Measurements from ENCODE around the gene NOM1.

Gene NOM1

GRCh38 chr7:156994417-156994816, 44.9 kb downstream of the NOM1 start:
- Histone ChIP-seq H3K27ac (ENCODE audit: low read length) (no peak overlapping the region), H3K9me3 (ENCODE audit: insufficient read depth, low read length, severe bottlenecking) (no peaks in the 10 kb centered on the region), H4K20me1 (ENCODE audit: insufficient read depth, low read length) (no peaks in the 10 kb centered on the region), H3K4me1 (ENCODE audit: insufficient read depth, low read length) (no peaks in the 10 kb centered on the region), H3K36me3 (ENCODE audit: insufficient read depth, low read length) (no peaks in the 10 kb centered on the region), H3K4me3 (ENCODE audit: low read depth in 1 of 2, low read length in 2 of 2) (no peak overlapping the region), H3K79me2 (ENCODE audit: insufficient read depth, low read length) (no peaks in the 10 kb centered on the region), H3K27me3 (ENCODE audit: insufficient read depth, low read length, poor library complexity) (no peaks in the 10 kb centered on the region), H2AFZ (ENCODE audit: low read depth, low read length) (no peak overlapping the region), H3K9ac (ENCODE audit: low read depth, low read length) (no peak overlapping the region), H3K4me2 (ENCODE audit: insufficient read depth, low read length) (no peak overlapping the region)
- no peak for ATAC-seq (ENCODE audit: insufficient read depth, low read depth)
- no peak for TF ChIP-seq EZH2 (IDR thresholded peaks at IDR 0.05; ENCODE audit: borderline replicate concordance, low read depth, low read length, severe bottlenecking)
- no peak for TF ChIP-seq CTCF (IDR thresholded peaks at IDR 0.05; ENCODE audit: borderline replicate concordance, extremely low read depth, low read length, poor library complexity, severe bottlenecking)
- DNase-seq = no peak

GRCh38 chr7:156998988-156999957, 49.8 kb downstream of the NOM1 start:
- DNase-seq (no peak), ATAC-seq (ENCODE audit: insufficient read depth, low read depth) (no peak)
- Histone ChIP-seq H4K20me1 (ENCODE audit: insufficient read depth, low read length) (no peaks in the 10 kb centered on the region), H3K79me2 (ENCODE audit: insufficient read depth, low read length) (no peaks in the 10 kb centered on the region), H3K4me3 (ENCODE audit: low read depth in 1 of 2, low read length in 2 of 2) (no peak overlapping the region), H3K36me3 (ENCODE audit: insufficient read depth, low read length) (no peaks in the 10 kb centered on the region), H3K9me3 (ENCODE audit: insufficient read depth, low read length, severe bottlenecking) (no peaks in the 10 kb centered on the region), H3K27me3 (ENCODE audit: insufficient read depth, low read length, poor library complexity) (no peaks in the 10 kb centered on the region), H3K9ac (ENCODE audit: low read depth, low read length) (no peak overlapping the region), H3K4me1 (ENCODE audit: insufficient read depth, low read length) (no peaks in the 10 kb centered on the region), H3K4me2 (ENCODE audit: insufficient read depth, low read length) (no peak overlapping the region), H3K27ac (ENCODE audit: low read length) (no peak overlapping the region), H2AFZ (ENCODE audit: low read depth, low read length) (no peak overlapping the region)
- TF ChIP-seq CTCF (IDR thresholded peaks at IDR 0.05; ENCODE audit: borderline replicate concordance, extremely low read depth, low read length, poor library complexity, severe bottlenecking) (no peak), EZH2 (IDR thresholded peaks at IDR 0.05; ENCODE audit: borderline replicate concordance, low read depth, low read length, severe bottlenecking) (no peak)

GRCh38 chr7:156999958-157000726, 50.6 kb downstream of the NOM1 start:
- no peak overlapping the region for H3K4me3 ChIP-seq (ENCODE audit: low read depth in 1 of 2, low read length in 2 of 2)

More at GRCh38 chr7:156999958-157000726, 50.6 kb downstream of the NOM1 start:
- no peaks in the 10 kb centered on the region for H3K4me1 ChIP-seq (ENCODE audit: insufficient read depth, low read length)
- H3K4me2 ChIP-seq (ENCODE audit: insufficient read depth, low read length) = no peak overlapping the region
- no peaks in the 10 kb centered on the region for H3K9me3 ChIP-seq (ENCODE audit: insufficient read depth, low read length, severe bottlenecking)
- DNase-seq = no peak
- no peaks in the 10 kb centered on the region for H3K36me3 ChIP-seq (ENCODE audit: insufficient read depth, low read length)
- no peak overlapping the region for H2AFZ ChIP-seq (ENCODE audit: low read depth, low read length)
- H3K27ac ChIP-seq (ENCODE audit: low read length) = no peak overlapping the region
- H3K9ac ChIP-seq (ENCODE audit: low read depth, low read length) = no peak overlapping the region
- no peaks in the 10 kb centered on the region for H3K79me2 ChIP-seq (ENCODE audit: insufficient read depth, low read length)
- no peak for ATAC-seq (ENCODE audit: insufficient read depth, low read depth)
- no peaks in the 10 kb centered on the region for H3K27me3 ChIP-seq (ENCODE audit: insufficient read depth, low read length, poor library complexity)
- no peaks in the 10 kb centered on the region for H4K20me1 ChIP-seq (ENCODE audit: insufficient read depth, low read length)
- TF ChIP-seq CTCF (IDR thresholded peaks at IDR 0.05; ENCODE audit: borderline replicate concordance, extremely low read depth, low read length, poor library complexity, severe bottlenecking) (no peak), EZH2 (IDR thresholded peaks at IDR 0.05; ENCODE audit: borderline replicate concordance, low read depth, low read length, severe bottlenecking) (no peak)
